Left hindlimb (tissue), 1 donor: ENCODE results near the gene AOAH.

Experiments
- DNase-seq: peaks from one replicate; pipeline ENCODE4 v3.0.0-alpha.2; 2018

AOAH gene

DNA sequence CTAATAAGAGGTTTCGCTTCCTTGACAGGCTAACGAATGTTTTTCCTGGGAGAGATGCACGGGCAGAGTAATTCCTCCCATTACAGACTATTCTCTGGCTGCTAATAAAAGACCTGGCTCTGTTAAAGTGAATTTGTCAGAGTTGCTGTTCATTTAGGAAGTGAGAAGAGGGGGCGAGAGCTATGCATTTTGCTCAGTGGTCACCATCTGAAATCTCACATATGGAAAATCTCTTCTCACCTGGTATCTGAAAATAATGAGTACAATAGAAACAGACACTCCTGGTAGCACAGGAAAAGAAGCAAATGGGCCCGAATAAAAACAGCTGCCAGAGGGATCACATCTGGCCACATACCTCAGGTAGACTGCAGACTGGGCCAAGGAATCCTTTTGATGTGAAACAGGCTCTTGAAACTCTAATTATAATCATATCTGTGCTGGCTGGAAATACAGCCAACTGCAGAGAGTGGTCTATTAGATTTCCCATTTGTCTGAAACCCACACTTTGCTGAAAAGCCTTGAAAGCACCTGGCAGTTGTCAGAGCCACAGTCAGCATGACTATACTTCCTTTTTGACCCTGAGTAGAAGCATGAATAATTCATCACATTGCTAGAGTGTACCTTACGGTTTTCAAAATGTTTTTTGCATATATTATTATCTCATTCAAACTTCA lies 33.6 kb downstream of the AOAH start:
- no peak for DNase-seq

DNA sequence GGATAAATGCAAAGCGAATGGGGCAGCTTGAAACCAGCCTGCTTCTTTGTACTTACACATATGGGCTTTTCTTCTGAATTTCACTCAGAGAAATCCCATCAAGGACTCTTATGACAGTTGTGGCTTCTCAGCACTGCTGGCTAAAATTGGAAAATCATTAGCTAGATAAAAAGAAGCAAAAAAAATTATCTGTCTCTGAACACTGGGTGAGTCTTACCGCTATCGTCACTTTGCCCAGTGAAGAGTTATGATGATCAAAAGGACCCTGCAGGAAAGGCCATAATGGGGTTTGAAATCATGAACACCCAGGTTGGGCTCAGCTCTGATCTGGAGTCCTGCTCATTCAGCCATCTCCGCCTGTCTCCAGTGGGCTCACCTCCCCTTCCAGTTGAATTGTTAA lies 34.3 kb downstream of the AOAH start:
- no peak for DNase-seq

DNA sequence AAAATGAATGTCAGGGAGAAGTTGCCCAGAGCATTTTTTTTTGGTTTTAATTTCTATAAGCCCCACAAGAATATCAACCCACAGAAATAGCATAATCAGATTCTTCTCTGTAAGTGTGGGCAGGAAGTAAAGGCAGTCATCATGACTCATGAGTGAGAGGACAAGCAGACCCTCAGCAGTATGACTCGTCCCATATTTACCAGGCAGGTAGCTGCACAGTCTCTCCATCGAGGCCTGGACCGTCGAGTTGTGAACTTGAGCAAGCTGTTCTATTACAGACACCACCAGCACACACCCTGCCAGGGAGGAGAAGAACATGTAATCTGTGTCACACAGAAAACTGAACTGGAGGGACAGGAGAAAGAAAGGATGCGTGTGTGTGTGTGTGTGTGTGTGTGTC lies 37.8 kb downstream of the AOAH start:
- DNase-seq = no peak

DNA sequence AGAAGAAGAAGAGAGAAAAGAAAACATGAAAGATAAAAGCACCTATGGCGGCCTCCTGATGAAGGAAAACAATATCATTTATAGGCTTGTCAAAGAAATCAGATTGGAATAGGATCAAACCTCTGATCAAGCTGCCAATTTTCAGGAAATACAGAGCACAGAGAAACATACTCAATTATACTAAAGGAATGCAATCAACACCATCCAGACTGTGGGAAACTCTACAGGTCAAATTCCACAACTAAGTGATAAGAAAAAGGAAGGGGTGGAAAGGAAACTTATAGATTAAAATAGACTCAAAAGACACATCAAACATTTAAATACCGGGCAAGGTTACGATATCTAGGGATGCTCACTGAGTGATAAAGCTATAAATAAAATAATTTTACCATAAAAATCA lies 39.3 kb downstream of the AOAH start:
- no peak for DNase-seq

DNA sequence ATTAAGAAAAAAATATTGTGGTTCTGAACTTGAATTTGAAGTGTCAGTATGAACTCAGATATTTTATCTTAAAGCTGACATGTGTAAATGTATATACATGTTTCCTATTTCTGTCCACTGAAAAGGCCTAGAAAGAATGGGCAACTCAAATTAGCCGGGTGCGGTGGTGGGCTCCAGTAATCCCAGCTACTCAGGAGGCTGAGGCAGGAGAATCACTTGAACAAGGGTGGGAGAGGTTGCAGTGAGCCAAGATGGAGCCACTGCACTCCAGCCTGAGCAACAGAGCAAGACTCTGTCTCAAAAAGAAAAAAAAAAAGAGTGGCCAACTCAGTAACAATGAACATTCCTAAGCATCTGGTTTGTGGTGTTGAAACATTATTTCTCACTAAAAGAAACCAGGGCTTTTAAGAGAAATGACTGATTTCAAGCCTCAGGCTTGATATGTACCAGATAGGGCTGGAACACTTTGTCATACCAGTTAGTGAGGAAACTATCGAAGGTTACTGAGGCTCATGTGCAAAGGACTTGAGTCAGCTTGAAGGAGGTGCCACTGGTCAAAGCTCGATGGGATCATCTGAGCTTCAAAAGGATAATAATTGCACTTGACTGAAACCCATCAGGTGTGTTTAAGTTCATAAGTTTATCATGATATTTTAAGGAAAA lies 40.5 kb downstream of the AOAH start:
- no peak for DNase-seq

DNA sequence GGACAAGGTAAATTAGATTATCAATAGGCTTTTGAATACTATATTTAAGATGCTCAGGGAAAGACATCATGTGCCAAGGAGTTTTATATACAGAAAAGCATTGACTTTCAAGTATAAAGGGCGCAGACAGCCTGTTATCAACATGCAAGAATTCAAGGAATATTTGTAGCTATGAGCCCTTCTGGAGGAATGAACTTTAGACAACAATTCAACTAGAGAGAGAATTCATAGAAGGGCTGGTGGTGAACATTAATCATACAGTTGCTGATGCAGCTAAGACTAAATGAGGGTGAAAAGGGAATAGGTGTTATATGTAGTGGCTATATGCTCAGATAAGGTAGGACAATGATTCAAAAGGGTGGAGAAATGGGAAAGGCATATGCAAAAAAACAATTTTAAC lies 41.2 kb downstream of the AOAH start:
- DNase-seq = no peak

DNA sequence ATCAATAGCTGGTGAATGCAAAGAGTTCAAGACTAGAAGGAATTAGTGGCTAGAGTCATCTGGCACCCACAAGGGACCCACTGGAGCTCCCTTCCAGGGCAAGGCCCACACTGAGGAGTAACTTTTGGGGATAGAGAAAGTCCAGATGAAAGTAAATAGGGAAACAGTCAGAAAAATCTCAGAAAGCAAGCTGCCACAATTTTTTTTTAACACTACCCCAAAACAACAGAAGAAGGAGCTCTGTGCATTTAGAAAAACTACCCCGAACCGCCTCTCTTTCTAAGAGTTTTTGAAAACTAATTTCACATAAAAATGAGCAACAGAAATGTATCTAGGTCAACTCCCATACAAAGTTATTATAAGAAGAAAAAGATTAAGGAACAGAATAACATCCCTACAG lies 42.2 kb downstream of the AOAH start:
- DNase-seq = no peak

DNA sequence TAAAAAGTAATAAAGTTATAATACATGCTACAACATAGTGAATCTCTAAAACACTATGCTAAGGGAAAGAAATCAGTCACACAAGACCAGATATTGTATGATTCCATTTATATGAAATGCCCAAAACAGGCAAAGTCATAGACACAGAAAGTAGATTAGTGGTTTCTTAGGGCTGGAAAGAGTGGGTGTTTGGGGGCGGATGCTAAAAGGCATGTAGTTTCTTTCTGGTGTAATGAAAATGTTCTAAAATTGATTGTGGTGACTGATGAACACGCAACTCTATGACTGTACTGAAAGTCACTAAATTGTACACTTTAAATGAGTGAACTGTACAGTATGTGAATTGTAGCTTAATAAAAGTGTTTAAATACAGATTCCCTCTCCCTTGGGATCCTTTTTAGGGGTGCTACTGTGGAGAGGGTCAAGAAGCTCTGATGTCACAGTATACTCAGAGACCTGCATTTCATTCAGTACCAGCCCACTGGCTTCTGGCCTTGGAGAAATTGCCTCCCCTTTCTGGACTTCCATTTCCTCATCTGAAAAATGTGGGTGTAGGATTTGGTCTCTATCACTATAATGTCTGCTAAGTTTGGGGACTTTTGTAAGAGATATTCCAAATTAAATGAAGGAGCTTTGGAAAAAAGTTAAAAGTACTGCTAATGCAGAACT lies 46.4 kb downstream of the AOAH start:
- no peak for DNase-seq

DNA sequence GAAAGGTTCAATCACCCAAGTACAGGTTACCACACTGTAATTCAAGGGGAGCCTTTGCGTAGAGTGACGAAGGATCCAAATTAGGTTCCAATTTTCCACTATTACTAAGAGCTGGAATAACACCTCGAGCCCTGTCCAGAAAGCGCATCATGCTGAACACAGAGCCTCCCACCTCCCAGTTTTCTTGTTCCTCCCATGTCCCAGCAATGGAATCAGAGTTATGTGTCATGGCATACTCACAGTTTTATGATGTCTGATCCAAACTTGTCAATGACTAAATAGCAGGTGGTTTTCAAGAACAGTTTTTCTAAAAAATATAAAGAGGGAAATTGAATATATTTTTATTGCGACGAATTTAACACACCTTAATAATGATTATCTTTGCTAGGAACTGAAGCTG lies 50.6 kb downstream of the AOAH start:
- DNase-seq = no peak

DNA sequence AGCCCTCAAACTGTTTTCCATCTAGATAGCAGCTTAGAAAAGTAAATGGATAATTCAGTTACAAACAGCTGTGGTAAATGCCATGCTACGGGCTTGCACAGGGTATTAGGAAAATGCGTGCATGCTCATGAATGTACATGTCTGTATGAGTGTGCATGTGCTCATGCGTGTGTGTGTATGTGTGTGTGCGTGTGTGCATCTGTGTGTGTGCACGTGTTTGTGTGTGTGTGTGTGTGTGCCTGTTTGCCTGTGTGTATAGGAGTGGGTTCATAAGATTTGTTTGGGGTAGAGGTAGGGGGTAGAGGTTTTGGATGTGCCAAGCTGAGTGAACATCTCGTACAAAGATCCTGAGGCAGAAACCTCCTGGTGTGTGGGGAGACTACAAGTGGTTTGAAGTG lies 52.9 kb downstream of the AOAH start:
- DNase-seq = no peak

DNA sequence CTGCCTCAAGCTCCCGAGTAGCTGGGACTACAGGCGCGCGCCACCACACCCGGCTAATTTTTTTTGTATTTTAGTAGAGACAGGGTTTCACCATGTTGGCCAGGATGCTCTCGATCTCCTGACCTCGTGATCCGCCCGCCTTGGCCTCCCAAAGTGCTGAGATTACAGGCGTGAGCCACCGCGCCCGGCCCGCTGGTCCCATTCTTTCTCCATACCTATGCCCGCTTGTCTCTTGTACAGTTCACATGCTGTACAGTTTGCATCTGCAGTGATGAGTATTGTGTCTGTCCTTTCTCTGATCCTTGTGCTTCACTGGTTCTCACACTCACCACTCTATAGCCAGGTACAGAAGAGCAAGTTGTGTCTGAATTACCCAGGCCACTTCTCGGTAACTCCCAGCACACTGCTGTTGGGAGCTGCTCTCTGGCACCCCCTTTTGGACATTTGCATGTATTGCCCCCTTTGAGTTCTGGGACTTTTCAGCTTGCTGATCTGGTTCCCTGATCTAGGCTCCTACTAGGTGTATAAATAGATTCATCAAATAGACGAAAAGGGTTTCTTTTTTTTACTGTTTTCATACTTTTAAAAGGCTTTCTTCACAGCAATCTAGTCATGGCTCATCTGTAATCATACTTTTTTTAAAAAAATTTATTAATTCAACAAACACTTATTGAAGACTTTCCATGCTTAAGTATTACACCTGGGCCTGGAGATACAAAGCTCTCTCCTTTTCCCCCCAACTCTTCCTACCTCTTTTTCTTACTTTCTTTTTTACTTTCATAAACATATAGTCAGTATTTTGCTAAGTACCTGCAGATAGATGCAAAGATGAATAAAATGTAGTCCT lies 53.5 kb downstream of the AOAH start:
- DNase-seq = no peak

DNA sequence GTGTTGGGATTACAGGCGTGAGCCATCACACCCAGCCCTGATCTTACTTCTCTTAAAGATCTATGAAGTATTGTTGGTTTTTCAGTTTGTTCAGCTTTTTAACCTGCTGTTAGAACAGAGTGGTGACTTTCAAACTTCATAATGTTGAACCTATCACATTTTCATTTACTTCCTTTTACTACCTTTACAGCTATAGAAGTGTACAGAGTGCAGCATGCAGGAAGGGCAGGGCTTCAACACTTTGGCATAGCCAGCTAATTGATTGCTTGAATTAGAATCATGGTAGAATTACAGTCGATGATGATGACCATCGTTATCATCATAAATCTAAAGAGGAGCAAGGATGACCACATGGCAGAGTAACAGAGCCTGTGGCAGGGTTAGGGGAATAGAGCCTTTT lies 55.5 kb downstream of the AOAH start:
- no peak for DNase-seq

DNA sequence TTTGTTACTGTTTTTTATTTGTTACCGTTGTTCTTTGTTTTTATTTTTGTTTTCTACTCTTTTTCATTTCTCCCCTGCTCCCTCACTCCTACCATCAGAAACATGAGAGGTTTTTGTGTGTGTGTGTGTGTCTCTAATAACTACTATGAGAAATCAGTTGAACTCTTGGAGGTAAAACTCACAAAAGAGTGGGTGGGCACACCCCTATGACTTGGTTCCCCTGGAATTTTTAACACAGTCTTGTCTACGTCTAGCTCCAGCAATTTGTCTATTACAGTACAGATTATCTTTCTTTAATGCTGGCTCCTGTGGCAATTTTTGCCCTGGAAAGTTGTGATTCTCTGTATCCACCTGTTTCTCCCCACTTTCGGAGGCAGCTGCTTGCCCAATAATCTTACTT lies 56.2 kb downstream of the AOAH start:
- no peak for DNase-seq

DNA sequence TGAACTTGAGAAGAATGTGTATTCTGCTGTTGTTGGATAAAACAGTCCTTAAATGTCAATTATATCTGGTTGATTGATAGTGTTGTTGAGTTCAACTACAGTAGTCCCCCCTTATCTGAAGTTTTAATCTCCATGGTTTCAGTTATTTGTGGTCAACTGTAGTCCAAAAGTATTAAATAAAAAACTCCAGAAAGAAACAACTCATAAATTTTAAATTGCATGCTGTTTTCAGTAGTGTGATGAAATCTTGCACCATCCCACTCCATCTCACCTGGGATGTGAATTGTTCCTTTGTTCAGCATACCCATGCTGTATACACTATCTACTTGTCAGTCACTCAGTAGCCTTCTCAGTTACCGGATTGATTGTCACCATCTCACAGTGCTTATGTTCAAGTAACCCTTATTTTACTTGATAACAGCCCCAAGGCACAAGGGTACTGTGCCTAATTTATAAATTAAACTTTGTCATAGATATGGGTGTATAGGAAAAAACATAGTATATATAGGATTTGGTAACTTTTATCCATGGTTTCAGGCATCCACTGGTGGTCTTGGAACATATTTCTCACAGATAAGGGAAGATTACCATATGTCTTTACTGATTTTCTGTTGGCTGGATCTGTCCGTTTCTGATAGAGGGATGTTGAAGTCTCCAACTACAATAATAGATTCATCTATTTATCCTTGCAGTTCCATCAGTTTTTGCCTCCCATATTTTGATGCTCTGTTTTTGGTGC lies 57.1 kb downstream of the AOAH start:
- DNase-seq = no peak

DNA sequence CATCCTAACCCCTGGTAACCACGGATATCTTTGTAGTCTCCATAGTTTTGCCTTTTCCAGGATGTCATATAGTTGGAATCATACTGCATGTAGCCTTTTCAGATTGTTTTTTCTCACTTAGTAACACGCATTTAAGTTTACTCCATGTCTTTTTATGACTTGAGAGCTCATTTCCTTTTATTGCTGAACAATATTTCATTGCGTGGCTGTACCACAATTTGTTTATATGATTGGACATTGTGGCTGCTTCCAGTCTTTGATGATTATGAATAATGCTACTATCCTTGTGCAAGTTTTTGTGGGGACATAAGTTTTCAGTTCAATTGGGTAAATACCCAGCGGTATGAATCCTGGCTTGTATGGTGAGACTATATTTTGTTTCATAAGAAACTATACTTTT lies 60.8 kb downstream of the AOAH start:
- no peak for DNase-seq

DNA sequence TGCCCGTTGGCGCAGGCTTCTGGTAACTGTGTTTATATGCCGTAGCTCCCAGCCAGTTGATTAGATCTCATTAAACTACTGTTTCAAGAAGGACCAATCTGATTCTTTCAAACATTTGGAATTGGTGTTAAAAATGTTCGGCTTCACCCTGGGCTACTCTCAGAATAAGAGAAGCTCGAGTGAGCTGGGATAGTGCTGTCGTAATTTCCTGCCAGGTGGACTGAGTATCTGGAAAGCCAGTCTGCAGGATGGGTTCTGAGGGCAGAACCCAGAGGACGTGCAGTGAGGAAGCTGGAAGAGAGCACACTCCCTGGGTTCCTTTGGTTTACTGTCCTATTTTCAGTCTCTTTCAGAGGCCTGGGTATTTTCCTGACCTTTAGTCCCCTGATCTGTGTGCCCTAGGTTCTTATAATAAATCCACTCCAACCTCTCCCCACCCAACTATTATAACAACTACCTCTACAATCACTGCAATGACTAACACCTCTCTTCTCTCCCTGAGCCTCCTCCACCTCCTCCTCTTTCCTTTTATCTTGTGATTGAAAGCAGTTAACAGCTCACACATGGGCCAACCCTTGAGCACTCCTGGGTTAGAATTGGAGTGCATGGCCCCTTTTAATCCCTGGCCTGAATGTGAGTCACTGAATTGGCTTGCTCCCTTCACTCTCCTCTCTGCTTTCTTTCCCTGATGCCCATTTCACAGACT lies 63.0 kb downstream of the AOAH start:
- no peak for DNase-seq

DNA sequence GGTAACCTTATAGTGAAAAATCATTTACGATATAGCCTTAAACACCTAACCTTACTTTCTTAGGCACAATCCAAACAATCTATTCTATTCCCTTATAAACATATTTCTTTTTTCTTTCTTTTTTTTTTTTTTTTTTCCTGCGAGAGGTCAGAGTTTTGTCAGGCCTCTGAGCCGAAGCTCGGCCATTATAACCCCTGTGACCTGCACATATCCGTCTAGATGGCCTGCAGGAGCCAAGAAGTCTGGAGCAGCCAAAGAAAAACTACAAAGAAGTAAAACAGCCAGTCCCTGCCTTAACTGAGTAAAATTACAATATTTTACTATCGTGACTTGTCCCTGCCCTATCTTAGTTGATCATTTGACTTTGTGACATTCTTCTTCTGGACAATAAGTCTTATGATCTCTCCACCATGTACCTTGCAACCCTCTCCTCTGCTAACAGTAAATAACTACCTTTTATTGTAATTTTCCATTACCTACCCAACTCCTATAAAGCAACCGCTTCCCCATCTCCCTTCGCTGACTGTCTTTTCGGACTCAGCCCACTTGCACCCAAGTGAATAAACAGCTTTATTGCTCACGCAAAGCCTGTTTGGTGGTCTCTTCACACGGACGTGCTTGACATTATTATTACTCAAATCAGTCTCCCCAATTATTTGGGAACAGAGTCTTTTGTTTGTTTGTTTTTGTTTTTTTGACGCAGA lies 64.5 kb downstream of the AOAH start:
- DNase-seq = no peak

DNA sequence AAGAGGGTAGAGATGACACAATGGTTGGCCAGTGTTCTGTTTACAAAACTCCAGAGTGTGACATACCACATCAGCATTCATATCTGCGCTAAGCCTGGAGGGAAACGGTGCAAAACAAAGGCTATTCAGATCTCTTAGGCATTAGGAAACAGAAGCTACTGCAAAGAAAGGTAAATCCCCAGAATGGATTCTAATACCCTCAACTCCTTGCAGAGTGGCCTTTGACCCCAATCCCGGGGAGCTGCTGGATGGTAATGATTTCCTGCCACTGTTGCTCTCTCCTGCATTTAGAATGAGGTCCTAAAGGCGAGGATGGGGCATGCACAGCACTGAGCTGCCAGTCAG lies 65.2 kb downstream of the AOAH start:
- no peak for DNase-seq

DNA sequence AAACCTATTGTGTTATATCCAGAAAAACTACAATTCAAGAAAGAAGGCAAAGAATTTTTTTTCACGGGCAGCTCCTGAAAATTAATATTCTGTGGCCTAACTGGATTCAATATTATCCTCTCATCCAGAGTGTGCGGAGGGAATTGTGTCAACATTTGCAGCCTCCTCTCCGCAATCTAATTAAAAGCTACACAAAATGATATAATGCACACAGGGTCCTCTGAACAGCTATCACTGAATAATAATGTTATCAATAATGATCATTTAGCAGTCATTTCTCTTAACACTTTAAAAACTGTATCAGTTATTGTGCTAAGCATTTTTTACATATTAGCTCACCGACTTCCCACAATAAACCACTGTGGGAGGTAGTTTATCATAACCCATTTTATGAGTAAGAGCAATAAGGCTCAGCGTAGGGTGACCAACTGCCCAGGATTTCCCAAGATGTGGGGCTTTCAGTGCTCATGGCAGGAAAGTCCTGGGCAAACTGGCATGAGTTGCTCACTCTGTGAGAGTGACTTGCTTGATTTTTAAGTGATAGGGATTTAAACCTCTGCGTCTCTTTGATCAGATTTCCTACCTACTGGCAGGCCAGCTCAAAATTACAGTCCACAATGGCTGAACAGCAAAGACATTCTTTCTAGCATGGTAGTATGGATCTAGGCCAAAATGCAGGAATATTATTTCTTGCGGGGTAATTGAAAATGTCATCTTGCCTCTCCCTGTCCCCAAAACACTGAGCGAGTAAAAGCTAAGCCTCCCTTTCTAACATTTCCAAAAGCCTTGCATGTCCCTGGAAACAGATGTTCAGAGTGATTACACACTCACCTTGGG lies 65.7 kb downstream of the AOAH start:
- no peak for DNase-seq

DNA sequence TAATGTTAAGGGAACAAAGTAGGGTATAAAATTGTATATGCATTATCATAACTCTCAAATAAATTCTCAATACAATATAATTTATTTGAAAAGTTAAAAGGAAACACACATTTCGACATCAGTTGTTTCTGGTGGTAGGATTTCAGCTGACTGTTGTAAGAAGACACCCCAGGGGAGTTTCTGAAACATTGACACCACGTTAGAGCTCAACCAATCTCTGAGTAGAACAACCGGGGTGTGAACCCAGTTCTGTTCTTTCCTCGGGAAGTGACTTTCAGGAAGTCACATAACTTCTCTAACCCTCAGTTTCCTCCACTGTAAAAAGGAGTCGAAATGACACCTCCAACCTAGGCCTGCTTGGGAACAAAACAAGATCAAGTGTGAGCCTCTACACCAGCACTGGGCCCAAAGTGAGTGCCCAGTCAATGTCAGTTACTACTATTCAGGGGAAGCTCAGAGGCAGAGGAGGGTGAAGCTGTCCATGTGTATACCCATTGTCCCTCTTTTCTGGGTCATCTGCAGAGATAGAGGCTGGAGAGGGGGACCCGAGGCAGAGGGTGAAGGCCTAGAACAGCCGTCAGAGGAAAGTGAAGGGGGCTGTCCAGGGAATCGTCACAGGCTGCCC lies 67.1 kb downstream of the AOAH start:
- DNase-seq = no peak
